B cell (primary cell): Measurements from ENCODE around the gene C17orf67. TPM values are rescaled to one million over a fixed set of nuclear protein-coding genes. Genes with fewer than 3 reads are reported as not detected.

Experiments
- ATAC-seq: fragments of 200-7000 bp; cut with Tn5 transposase; one replicate; pipeline ENCODE4 v1.10.0; 2021; ENCODE audit warnings: low read depth, mild to moderate bottlenecking, moderate number of reproducible peaks, moderate library complexity
- CTCF ChIA-PET: fragments of 350-600 bp; sonication (Branson Sonifier 250); formaldehyde crosslinking; loops from one replicate; lab custom pipeline; 2021; ENCODE audit warnings: antibody characterized with exemption, inconsistent platforms; lab: Charles Lee
- POLR2A ChIA-PET: fragments of 350-600 bp; sonication (Branson Sonifier 250); formaldehyde crosslinking; loops from one replicate; lab custom pipeline; 2021; ENCODE audit warnings: antibody characterized with exemption; lab: Charles Lee
- DNase-seq: peaks from one replicate; pipeline ENCODE4 v3.0.0; 2013
- H2AFZ ChIP-seq: 2 replicates; pipeline ENCODE4 v1.6.1; 2012; ENCODE audit warnings: mild to moderate bottlenecking, low read depth, low read length; ENCODE audit not compliant: insufficient read depth, poor library complexity, severe bottlenecking
- H3K27ac ChIP-seq, 2 donors: 1 replicate in 1 of 2; 2 replicates in 1 of 2; pipeline ENCODE4 v1.5.1; 2012 to 2013; ENCODE audit warnings: low read length in 2 of 2, mild to moderate bottlenecking in 2 of 2, moderate library complexity in 1 of 2
- H3K27me3 ChIP-seq, 4 experiments: fragments of 200-600 bp in 1 of 4; sonication (generic) in 1 of 4; replicated peaks in 1 of 4; 1 replicate in 2 of 4; 2 replicates in 2 of 4; pipeline versions ENCODE4 v1.6.1 to v1.7.0; 2013 to 2016; ENCODE audit warnings: low read length in 3 of 4, mild to moderate bottlenecking in 2 of 4, mixed read lengths in 1 of 4, moderate library complexity in 1 of 4; ENCODE audit not compliant: insufficient read depth in 4 of 4, control insufficient read depth in 3 of 4; ENCODE audit errors: control extremely low read depth in 1 of 4
- H3K36me3 ChIP-seq, 2 experiments: replicated peaks in 1 of 2; 1 replicate in 1 of 2; 2 replicates in 1 of 2; pipeline versions ENCODE4 v1.6.1 to v1.7.1; 2013; ENCODE audit warnings: low read length in 1 of 2; ENCODE audit not compliant: insufficient read depth in 2 of 2, control insufficient read depth in 1 of 2; ENCODE audit errors: control extremely low read depth in 1 of 2, extremely low read depth in 1 of 2
- H3K4me1 ChIP-seq, 2 donors: fragments of 200-600 bp in 1 of 2; sonication (generic) in 1 of 2; 1 replicate in 1 of 2; 2 replicates in 1 of 2; pipeline versions ENCODE4 v1.5.1 to v1.6.1; 2013 to 2017; ENCODE audit warnings: low read length in 2 of 2; ENCODE audit not compliant: control insufficient read depth in 2 of 2, insufficient read depth in 2 of 2
- H3K4me2 ChIP-seq: replicated peaks from 2 replicates; pipeline ENCODE3; 2012; ENCODE audit warnings: mild to moderate bottlenecking, low read depth, low read length; ENCODE audit not compliant: poor library complexity, severe bottlenecking
- H3K4me3 ChIP-seq, 5 experiments: fragments of 200-600 bp in 1 of 5; sonication (generic) in 1 of 5; 1 replicate in 3 of 5; 2 replicates in 2 of 5; pipeline versions ENCODE4 v1.5.1 to v1.7.0; 2011 to 2016; ENCODE audit warnings: low read length in 4 of 5, mild to moderate bottlenecking in 4 of 5, low read depth in 2 of 5, control low read depth in 1 of 5, moderate library complexity in 1 of 5; ENCODE audit not compliant: insufficient read depth in 1 of 5; ENCODE audit errors: control extremely low read depth in 1 of 5, extremely low read depth in 1 of 5
- H3K79me2 ChIP-seq: fragments of 200-600 bp; sonication (generic); one replicate; pipeline ENCODE4 v1.6.0; 2016; ENCODE audit warnings: low read length; ENCODE audit not compliant: control insufficient read depth, insufficient read depth
- H3K9ac ChIP-seq: fragments of 200-600 bp; sonication (generic); 2 replicates; pipeline ENCODE4 v1.6.1; 2017; ENCODE audit warnings: mild to moderate bottlenecking, low read length, moderate library complexity
- H3K9me3 ChIP-seq, 3 donors: one replicate each; pipeline versions ENCODE4 v1.6.1 to v1.7.1; 2013; ENCODE audit warnings: low read length in 2 of 3; ENCODE audit not compliant: control insufficient read depth in 2 of 3, insufficient read depth in 1 of 3; ENCODE audit errors: control extremely low read depth in 1 of 3
- H4K20me1 ChIP-seq: 2 replicates; pipeline ENCODE4 v1.6.0; 2012; ENCODE audit warnings: mild to moderate bottlenecking, low read length; ENCODE audit not compliant: insufficient read depth, control insufficient read depth, poor library complexity, severe bottlenecking
- H3K27ac Mint-ChIP-seq: one replicate; pipeline ENCODE4 v1.8.0; 2021; ENCODE audit warnings: mixed read lengths
- H3K27me3 Mint-ChIP-seq: one replicate; pipeline ENCODE4 v1.8.0; 2021; ENCODE audit warnings: mixed read lengths
- H3K4me1 Mint-ChIP-seq: one replicate; pipeline ENCODE4 v1.8.0; 2021; ENCODE audit warnings: mixed read lengths
- H3K4me3 Mint-ChIP-seq: one replicate; pipeline ENCODE4 v1.8.0; 2021; ENCODE audit warnings: mixed read lengths
- H3K9me3 Mint-ChIP-seq: one replicate; pipeline ENCODE4 v1.8.0; 2022; ENCODE audit warnings: mixed read lengths; ENCODE audit not compliant: insufficient read depth
- EZH2 ChIP-seq: IDR thresholded peaks from 2 replicates; pipeline ENCODE4 v1.6.1; 2012; ENCODE audit warnings: borderline replicate concordance, low read depth, mild to moderate bottlenecking, moderate library complexity, low read length; ENCODE audit not compliant: insufficient read depth, poor library complexity, severe bottlenecking
- WGBS: methylation state at CpG from one replicate; pipeline ENCODE4 v1.1.5; 2013; ENCODE audit warnings: missing lambda C conversion rate; ENCODE audit not compliant: insufficient coverage; 5-methylcytosine and 5-hydroxymethylcytosine counted together
- intact Hi-C: fragments of 100-400 bp; cut with micrococcal nuclease; formaldehyde crosslinking; loops from one replicate; pipeline ENCODE4 v1.10.0; 2022
- polyA plus RNA-seq: library from polyadenylated mRNA; depleted of rRNA; stranded (reverse); fragments of >200 nt; gene quantifications from 2 replicates; pipeline ENCODE4 v1.2.3, GENCODE V29; 2012
- total RNA-seq, 2 donors: library from RNA; stranded (reverse); fragments of 120-200 nt in 1 of 2; gene quantifications; 1 replicate in 1 of 2; 2 replicates in 1 of 2; pipeline versions ENCODE4 v1.2.3 to v1.2.4, GENCODE V29; 2013 to 2022
- TF ChIP-seq, protein P1 (sequence below): fragments of 200-600 bp; IDR thresholded peaks from one replicate; pipeline ENCODE4 v1.8.0; 2022; ENCODE audit warnings: antibody characterized with exemption, mild to moderate bottlenecking

Gene C17orf67
- total and polyA plus RNA-seq, 2 donors (not counting 1 experiment from before 2014, with no cell fraction given), result 5.0 to 10.0 TPM

DNA sequence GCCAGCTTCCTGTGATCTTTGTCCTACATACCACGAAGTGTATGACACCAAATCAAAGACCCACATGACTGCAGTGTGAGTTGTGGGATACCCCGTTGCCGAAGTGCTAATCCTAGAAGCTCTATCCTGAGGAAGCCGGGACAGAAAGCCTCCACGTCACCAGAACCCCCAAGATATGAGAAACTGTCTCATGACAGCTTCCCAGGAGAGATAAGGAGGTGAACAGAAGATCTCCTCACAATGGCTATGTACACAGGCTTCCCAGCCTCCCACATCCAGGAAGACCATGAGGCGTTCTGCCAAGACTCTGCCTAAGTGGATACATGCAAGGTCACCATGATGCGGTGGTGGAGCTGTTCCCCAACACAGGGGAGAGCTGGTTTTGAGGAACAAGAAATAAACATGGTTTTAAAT, 43.1 kb upstream of the C17orf67 start:
- Histone ChIP-seq H3K27me3 (no peaks in the 10 kb centered on the region), H2AFZ (no peak overlapping the region), H3K79me2 (no peaks in the 10 kb centered on the region), H3K4me3 (no peak overlapping the region), H3K27ac (no peak overlapping the region), H3K9me3 (no peaks in the 10 kb centered on the region), H3K9ac (no peak overlapping the region), H3K4me2 (no peak overlapping the region), H3K4me1 (peaks cover 0 to 3% of the 10 kb centered on the region in 2 donors), H3K36me3 (no peaks in the 10 kb centered on the region), H4K20me1 (no peaks in the 10 kb centered on the region)
- ChIA-PET CTCF (no interaction called here), POLR2A (no interaction called here)
- TF ChIP-seq, protein P1, sequence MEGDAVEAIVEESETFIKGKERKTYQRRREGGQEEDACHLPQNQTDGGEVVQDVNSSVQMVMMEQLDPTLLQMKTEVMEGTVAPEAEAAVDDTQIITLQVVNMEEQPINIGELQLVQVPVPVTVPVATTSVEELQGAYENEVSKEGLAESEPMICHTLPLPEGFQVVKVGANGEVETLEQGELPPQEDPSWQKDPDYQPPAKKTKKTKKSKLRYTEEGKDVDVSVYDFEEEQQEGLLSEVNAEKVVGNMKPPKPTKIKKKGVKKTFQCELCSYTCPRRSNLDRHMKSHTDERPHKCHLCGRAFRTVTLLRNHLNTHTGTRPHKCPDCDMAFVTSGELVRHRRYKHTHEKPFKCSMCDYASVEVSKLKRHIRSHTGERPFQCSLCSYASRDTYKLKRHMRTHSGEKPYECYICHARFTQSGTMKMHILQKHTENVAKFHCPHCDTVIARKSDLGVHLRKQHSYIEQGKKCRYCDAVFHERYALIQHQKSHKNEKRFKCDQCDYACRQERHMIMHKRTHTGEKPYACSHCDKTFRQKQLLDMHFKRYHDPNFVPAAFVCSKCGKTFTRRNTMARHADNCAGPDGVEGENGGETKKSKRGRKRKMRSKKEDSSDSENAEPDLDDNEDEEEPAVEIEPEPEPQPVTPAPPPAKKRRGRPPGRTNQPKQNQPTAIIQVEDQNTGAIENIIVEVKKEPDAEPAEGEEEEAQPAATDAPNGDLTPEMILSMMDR, result no peak
- no peak for TF ChIP-seq EZH2
- DNase-seq (no peak), ATAC-seq (no peak)
- WGBS, result no CpG with 5 or more reads among the region's 7 CpGs
- Mint-ChIP-seq H3K9me3 (no peaks in the 10 kb centered on the region), H3K27me3 (no peaks in the 10 kb centered on the region), H3K4me3 (no peak overlapping the region), H3K27ac (no peak overlapping the region), H3K4me1 (peaks cover 4% of the 10 kb centered on the region)
- intact Hi-C loops, result no loop called here

DNA sequence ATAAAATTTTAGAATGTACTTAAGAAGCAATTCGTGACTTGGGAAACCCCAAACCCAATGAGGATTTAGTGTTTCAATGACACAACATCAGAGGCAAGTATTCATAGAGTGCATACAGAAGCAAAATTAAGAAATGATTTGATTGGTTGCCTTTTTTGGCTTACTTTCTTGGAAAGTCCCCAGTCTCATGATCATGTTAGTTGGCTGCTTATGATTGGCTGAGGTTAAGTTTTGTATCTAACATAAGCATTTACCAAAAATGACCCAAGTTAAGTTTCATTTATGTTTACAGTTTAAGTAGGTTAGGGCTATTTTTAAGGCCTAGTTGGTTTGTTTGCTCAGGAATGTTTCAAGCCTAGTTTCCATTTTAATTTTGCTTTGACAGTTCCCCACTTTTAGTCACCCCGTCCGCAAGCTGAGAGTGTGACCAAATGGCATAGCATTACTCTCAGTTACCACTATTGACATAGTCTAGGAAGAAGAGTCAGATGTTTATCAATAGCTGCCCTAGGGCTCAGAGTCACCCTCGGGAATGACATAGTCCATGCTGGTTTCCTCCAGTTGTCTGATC, 36.4 kb upstream of the C17orf67 start:
- no peak overlapping the region for H3K27ac ChIP-seq
- H3K4me2 ChIP-seq, result no peak overlapping the region
- POLR2A ChIA-PET, result no interaction called here
- no peaks in the 10 kb centered on the region for H4K20me1 ChIP-seq
- H3K4me1 ChIP-seq, result peaks cover 4 to 7% of the 10 kb centered on the region in 2 donors
- no peaks in the 10 kb centered on the region for H3K27me3 ChIP-seq
- Mint-ChIP-seq H3K4me3 (no peak overlapping the region), H3K9me3 (no peaks in the 10 kb centered on the region), H3K27ac (peak overlapping the region; percentile 74), H3K4me1 (peaks cover 10% of the 10 kb centered on the region), H3K27me3 (no peaks in the 10 kb centered on the region)
- DNase-seq, result peak; percentile 23
- CTCF ChIA-PET, result interaction anchor here (1.0 to 1.9 kb wide), 5 partner anchors 14 to 53 kb away, joined by 3 to 8 read pairs (median 3); no protein-coding TSS in a partner anchor
- no peaks in the 10 kb centered on the region for H3K79me2 ChIP-seq
- ATAC-seq, result peak; percentile 43
- no peak overlapping the region for H2AFZ ChIP-seq
- no peaks in the 10 kb centered on the region for H3K9me3 ChIP-seq
- 80% methylated on average over 1 of the region's 4 CpGs for whole genome bisulfite sequencing
- no peak overlapping the region for H3K4me3 ChIP-seq
- no peaks in the 10 kb centered on the region for H3K36me3 ChIP-seq
- H3K9ac ChIP-seq, result no peak overlapping the region
- intact Hi-C loops, result no loop called here
- TF ChIP-seq, protein P1, result no peak
- TF ChIP-seq EZH2, result no peak
